Cerebellar cortex (tissue), 1 donor: Measurements from ENCODE around the gene CNTNAP2.
"Not testable (repeated sequence)": the region's sequence is repeated elsewhere in the genome, so short reads cannot be mapped to it uniquely, and the experiment has no call there.

Experiments
- DNase-seq: peaks from one replicate; pipeline ENCODE4 v3.0.0-alpha.2; 2015; ENCODE audit warnings: low spot score

Gene CNTNAP2

GRCh38 chr7:146146831-146147486 lies 30.4 kb downstream of the CNTNAP2 start:
- no peak for DNase-seq

DNA sequence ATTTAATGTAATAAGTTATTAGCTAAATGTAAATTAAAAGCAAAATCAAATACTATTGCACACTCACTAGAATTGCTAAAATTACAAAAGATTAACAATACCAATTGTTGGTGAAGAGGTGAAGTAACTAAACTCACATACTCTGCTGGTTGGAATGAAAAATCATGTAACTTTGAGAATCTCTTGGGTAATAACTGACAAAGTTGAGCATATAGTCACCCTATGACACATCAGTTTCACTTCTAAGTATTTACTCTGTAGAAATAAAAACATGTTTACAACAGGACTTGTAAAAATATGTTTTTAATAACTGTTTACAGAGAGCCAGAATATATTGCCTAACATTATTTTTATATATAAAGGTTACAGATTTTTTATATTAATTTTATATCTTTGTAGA lies 33.6 kb downstream of the CNTNAP2 start:
- no peak for DNase-seq

DNA sequence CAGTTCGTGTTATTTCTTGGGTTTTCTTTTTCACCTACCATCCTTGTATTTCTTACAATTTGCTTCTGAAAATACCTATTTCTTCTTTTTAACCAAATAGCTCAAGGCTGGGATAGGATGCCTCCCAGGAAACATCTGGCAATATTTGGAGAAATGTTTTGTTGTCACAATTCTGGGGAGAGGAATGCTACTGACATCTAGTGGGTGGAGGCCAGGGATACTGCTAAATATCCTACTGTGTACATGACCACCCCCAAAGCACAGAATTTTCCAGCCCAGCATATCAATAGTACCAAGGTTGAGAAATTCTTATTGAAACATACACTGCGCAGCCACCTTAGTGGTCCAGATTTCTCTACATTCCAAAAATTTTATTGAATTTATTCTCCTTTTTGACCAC lies 55.5 kb downstream of the CNTNAP2 start:
- no peak for DNase-seq

GRCh38 chr7:146175716-146176115 lies 59.1 kb downstream of the CNTNAP2 start:
- DNase-seq: no peak

GRCh38 chr7:146176860-146177259 lies 60.3 kb downstream of the CNTNAP2 start:
- no peak for DNase-seq

DNA sequence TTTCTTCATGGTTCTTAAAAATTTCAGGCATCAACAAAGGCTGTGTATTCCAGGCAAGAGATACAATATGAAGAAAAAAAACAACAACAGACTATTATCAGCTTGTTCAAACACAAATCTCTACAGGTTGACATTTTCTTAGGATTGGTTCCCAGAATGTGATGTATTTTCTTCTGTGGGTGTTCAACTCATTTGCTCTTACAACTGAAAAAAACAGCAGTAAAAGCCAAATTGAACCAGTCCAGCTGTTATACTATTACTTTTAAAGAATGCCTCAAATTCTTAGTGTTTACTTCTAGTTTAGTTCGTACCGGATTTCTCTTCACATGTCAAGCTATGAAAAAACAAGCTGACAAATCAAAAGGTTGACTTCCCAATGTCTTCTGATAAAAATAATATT lies 60.7 kb downstream of the CNTNAP2 start:
- DNase-seq: no peak

- no peak for DNase-seq
Measured at GRCh38 chr7:146185844-146186243, 69.2 kb downstream of the CNTNAP2 start.

GRCh38 chr7:146191428-146191827 lies 74.8 kb downstream of the CNTNAP2 start:
- not testable (repeated sequence) for DNase-seq

GRCh38 chr7:146201945-146202344 lies 85.3 kb downstream of the CNTNAP2 start:
- no peak for DNase-seq

DNA sequence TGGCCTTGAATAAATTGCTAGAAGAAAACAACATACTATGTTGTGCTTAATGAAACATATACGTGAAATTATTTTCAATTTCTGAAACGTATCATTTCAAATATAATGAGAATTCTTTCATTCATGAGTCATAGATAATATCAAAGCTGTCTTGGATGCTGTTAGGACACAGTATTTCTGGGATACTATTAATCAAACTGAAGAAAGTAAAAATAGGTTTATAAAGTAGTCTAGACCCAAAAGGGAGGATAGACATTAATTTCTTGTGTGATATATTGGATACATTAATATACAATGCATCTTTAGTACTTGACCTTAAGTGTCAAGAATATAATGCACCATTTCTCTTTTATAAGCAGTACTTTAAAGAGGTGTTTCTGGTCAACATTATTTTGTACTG lies 89.7 kb downstream of the CNTNAP2 start:
- DNase-seq: no peak

DNA sequence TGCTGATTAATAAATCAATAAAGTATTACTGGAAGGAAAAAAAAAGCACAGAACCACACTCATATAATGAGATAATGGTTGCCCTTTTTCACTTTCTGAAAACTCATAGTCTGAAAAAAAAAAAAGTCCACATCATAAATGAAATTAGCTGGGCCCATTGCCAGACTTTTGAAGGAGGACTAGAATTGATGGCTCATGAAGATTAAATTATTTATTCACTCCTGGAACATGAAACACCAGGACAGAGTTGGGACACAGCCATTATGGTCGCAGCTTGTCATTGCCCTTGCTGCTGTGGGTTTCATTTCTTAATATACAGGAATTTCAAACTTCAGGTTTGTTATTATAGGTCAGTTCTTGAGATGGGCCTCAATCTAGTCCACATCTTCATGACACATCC lies 91.9 kb downstream of the CNTNAP2 start:
- no peak for DNase-seq

DNA sequence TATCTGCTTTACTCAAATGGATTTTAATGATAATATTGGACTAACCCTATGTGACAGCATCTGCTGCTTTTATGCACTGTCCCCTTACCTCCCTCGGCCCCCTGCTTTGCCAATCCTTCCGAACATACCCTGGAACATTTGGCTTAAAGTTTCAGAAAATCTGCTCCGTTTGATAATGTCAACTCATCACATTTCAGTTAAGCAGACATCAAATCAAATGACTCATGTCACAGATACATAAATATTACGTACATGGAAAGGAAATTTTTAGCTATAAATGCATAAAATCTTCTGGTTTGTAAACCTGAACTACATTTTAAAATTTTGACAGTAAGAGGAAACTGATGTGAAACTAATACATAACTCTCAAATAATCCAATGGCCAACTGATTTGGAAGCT lies 98.2 kb downstream of the CNTNAP2 start:
- DNase-seq: no peak

- peak; percentile 73 for DNase-seq
Measured at GRCh38 chr7:146216396-146217041, 99.9 kb downstream of the CNTNAP2 start.

DNA sequence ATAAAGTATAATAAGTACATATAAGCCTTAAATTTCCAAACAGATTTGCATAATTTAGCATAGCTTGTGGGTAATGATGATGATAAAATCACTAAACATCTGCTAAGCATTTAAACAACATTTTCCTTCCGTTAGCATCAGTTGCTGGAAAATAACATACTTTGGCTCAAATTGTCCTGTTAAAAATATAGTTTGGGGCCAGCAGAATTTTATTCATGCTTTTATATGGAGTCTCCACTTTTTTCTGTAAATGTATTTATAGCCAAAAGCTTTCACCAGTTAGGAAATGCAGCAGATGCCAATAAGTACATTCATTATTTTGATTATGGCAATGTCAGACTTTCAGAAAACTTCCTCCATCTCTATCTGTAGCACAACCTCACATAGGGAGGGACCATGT lies 107.2 kb downstream of the CNTNAP2 start:
- DNase-seq: no peak

DNA sequence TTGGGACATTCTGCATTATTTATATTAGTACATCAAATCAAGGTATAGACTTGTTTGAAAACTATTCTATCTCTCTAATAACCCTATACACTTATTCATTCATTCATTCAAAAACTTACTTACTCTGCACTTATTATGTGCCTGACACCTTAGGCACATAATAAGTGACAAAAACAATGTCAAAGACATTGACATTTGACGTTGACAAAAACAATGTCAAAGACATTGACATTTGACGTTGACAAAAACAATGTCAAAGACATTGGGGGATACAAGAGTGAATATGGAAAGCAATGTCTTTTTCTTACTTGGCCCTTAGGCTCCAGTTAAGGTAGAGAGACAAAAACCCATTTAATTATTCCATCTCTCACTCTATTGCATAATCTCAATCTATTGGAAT lies 116.0 kb downstream of the CNTNAP2 start:
- no peak for DNase-seq

- peak; percentile 82 for DNase-seq
Measured at GRCh38 chr7:146235195-146235594, 118.6 kb downstream of the CNTNAP2 start.

- no peak for DNase-seq
Measured at GRCh38 chr7:146242661-146243060, 126.1 kb downstream of the CNTNAP2 start.

DNA sequence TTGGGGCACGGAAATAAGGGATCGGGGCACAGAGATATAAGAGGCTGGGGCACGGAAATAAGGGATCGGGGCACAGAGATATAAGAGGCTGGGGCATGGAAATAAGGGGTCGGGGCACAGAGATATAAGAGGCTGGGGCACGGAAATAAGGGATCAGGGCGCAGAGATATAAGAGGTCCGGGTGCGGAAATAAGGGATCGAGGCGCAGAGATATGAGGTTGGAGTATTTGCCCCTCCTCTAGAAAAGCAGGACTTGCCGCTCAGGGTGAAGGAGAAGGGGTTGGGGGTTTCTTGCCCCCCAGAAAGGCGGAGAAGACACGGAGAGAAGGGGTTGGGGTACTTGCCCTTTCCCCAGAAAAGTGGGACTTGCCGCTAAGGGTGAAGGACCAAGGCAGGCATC lies 131.4 kb downstream of the CNTNAP2 start:
- DNase-seq: not testable (repeated sequence)

GRCh38 chr7:146248744-146249143 lies 132.1 kb downstream of the CNTNAP2 start:
- not testable (repeated sequence) for DNase-seq

DNA sequence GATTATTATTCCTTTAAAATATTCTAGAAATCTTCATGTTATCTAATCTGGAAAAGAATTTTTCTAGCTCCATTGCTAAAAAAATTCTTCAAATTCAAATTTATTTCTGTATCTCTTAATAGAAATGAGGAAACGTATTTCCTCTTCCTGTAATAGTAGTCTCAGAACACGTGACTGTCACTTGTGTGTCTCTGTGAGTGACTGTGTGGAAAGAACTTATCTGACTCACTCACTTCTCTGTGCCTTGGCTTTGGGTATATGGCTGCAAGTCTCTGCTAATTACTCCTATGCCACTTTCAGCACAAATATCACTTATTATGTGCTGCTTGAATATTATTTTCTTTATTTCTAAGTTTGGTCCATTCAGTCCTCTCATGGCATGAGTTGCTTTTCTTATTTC lies 132.7 kb downstream of the CNTNAP2 start:
- DNase-seq: no peak

- DNase-seq: no peak
Measured at GRCh38 chr7:146255609-146256008, 139.0 kb downstream of the CNTNAP2 start.

DNA sequence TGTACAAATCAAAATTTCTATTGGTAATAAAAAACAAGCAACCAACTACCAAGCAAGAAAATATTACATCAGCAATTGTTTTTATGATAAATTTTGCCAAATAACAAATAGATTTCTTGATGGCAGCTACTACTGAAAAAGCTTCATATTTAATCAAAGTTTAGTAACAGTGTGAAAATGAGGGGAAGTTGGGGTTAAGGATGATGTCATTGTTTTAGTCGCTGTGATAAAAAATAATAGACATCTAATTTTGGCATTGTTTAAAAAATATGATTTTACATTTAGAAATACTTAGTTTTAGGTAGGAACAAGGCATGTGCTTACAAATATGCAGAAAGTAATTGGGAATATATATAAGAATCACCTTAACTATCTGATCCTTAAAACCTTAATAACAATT lies 145.9 kb downstream of the CNTNAP2 start:
- DNase-seq: no peak

DNA sequence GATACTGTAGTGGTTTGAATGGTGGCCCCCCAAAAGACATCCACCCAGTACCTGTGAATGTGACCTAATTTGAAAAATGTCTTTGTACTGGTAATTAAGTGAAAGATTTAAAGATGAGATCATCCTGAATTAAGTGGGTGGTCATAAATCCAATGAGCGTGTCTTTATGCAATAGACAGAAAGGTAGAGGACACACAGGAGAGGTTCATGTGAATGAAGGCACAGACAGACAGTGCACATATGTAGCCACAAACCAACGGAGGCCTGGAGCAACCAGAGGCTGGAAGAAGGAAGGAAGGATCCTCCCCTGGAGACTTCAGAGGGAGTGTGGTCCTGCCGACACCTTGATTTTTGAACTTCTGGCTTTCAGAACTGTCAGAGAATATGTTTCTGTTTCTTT lies 160.3 kb downstream of the CNTNAP2 start:
- no peak for DNase-seq

- DNase-seq: no peak
Measured at GRCh38 chr7:146285418-146285817, 168.8 kb downstream of the CNTNAP2 start.
